CD4-positive, alpha-beta memory T cell (primary cell): ENCODE results near the gene ZNF165. TPM values are rescaled to one million over a fixed set of nuclear protein-coding genes. Genes with fewer than 3 reads are reported as not detected.

ENCODE experiments used
- CTCF ChIA-PET: fragments of 350-600 bp; sonication (Branson Sonifier 250); formaldehyde crosslinking; loops from one replicate; lab custom pipeline; 2021; ENCODE audit warnings: inconsistent platforms; ENCODE audit not compliant: partially characterized antibody; lab: Charles Lee
- POLR2A ChIA-PET: fragments of 350-600 bp; sonication (Branson Sonifier 250); formaldehyde crosslinking; loops from one replicate; lab custom pipeline; 2021; ENCODE audit not compliant: partially characterized antibody; lab: Charles Lee
- DNase-seq, 5 donors: peaks; one replicate each; pipeline versions ENCODE4 v3.0.0 to v3.0.0-alpha.2; 2020 to 2022; ENCODE audit warnings: mixed read lengths in 1 of 5
- H3K27ac ChIP-seq: one replicate; pipeline ENCODE4 v1.7.0; 2013; ENCODE audit warnings: low read depth, low read length
- H3K27me3 ChIP-seq: 2 replicates; pipeline ENCODE4 v1.7.0; 2013; ENCODE audit warnings: mild to moderate bottlenecking, low read length, moderate library complexity; ENCODE audit not compliant: insufficient read depth
- H3K36me3 ChIP-seq: 2 replicates; pipeline ENCODE4 v1.7.0; 2013; ENCODE audit warnings: mild to moderate bottlenecking, low read length, moderate library complexity; ENCODE audit not compliant: insufficient read depth
- H3K4me1 ChIP-seq: 2 replicates; pipeline ENCODE4 v1.7.0; 2013; ENCODE audit warnings: mild to moderate bottlenecking, low read length, moderate library complexity; ENCODE audit not compliant: insufficient read depth
- H3K4me3 ChIP-seq, 2 donors: one replicate each; pipeline ENCODE4 v1.7.0; 2013; ENCODE audit warnings: low read length in 2 of 2, mild to moderate bottlenecking in 1 of 2
- H3K9me3 ChIP-seq, 2 donors: one replicate each; pipeline ENCODE4 v1.7.0; 2013; ENCODE audit warnings: low read length in 2 of 2, control low read depth in 1 of 2; ENCODE audit not compliant: control insufficient read depth in 1 of 2
- H3K27ac Mint-ChIP-seq, 7 donors: one replicate each; pipeline ENCODE4 v1.8.0; 2020 to 2021; ENCODE audit warnings: mixed read lengths in 7 of 7, mild to moderate bottlenecking in 6 of 7, inconsistent platforms in 3 of 7, moderate library complexity in 3 of 7
- H3K27me3 Mint-ChIP-seq, 2 donors: one replicate each; pipeline ENCODE4 v1.8.0; 2020 to 2021; ENCODE audit warnings: mixed read lengths in 2 of 2
- H3K36me3 Mint-ChIP-seq, 2 donors: one replicate each; pipeline ENCODE4 v1.8.0; 2020 to 2021; ENCODE audit warnings: mixed read lengths in 2 of 2, inconsistent platforms in 1 of 2, mild to moderate bottlenecking in 1 of 2
- H3K4me1 Mint-ChIP-seq, 4 donors: one replicate each; pipeline ENCODE4 v1.8.0; 2020 to 2021; ENCODE audit warnings: mixed read lengths in 4 of 4, mild to moderate bottlenecking in 1 of 4
- H3K4me3 Mint-ChIP-seq, 8 donors: one replicate each; pipeline ENCODE4 v1.8.0; 2020 to 2021; ENCODE audit warnings: mixed read lengths in 8 of 8, mild to moderate bottlenecking in 7 of 8, moderate library complexity in 6 of 8, inconsistent platforms in 3 of 8
- H3K9me3 Mint-ChIP-seq, 8 donors: one replicate each; pipeline ENCODE4 v1.8.0; 2020 to 2021; ENCODE audit warnings: mixed read lengths in 8 of 8, mild to moderate bottlenecking in 5 of 8, inconsistent platforms in 3 of 8, moderate library complexity in 1 of 8
- intact Hi-C: fragments of 100-400 bp; cut with micrococcal nuclease; formaldehyde crosslinking; loops from one replicate; pipeline ENCODE4 v1.15.1; 2023
- polyA plus RNA-seq, 2 donors: library from polyadenylated mRNA; unstranded; fragments of 300-500 nt; fragmentation: Illumina TruSeq; gene quantifications; one replicate each; pipeline ENCODE4 v1.2.3, GENCODE V29; 2021
- total RNA-seq, 2 experiments: library from RNA; stranded (reverse); gene quantifications; one replicate each; pipeline ENCODE4 v1.2.3, GENCODE V29; 2021

Gene ZNF165
- total and polyA plus RNA-seq, 4 experiments from 2014 or later = 0.75 to 1.4 (median 0.87) TPM

GRCh38 chr6:28124971-28125353 is 44.6 kb downstream of the ZNF165 start:
- intact Hi-C loops = loop anchor here (1.0 to 10.0 kb wide), 5 partner anchors 12 to 274 kb away; partner anchors contain the start of genes ZKSCAN8 and ZSCAN12
- Mint-ChIP-seq H3K4me1 (peaks cover 36 to 57% (median 50%) of the 10 kb centered on the region in 4 donors), H3K4me3 (peak overlapping the region; percentile 93 to 98 (median 95)), H3K9me3 (no peaks in the 10 kb centered on the region), H3K36me3 (peaks cover 28 to 56% of the 10 kb centered on the region in 2 donors), H3K27ac (peak overlapping the region; percentile 96 to 99 (median 98)), H3K27me3 (no peaks in the 10 kb centered on the region)
- peak overlapping the region; percentile 70 to 74 for H3K4me3 ChIP-seq
- H3K27me3 ChIP-seq = no peaks in the 10 kb centered on the region
- DNase-seq = peak in 4 of 5 donors; percentile 33 to 72 (median 62)
- H3K36me3 ChIP-seq = peaks cover 18% of the 10 kb centered on the region
- CTCF ChIA-PET = interaction anchor here (0.6 to 1.7 kb wide), 5 partner anchors 13 to 142 kb away, joined by 3 to 5 read pairs (median 5); partner anchors contain the start of genes ZKSCAN8 and ZSCAN26
- no peaks in the 10 kb centered on the region for H3K9me3 ChIP-seq
- H3K27ac ChIP-seq = peak overlapping the region; percentile 84
- peaks cover 24% of the 10 kb centered on the region for H3K4me1 ChIP-seq
- POLR2A ChIA-PET = interaction anchor here (1.0 to 7.5 kb wide), 8 partner anchors 8 to 286 kb away, joined by 3 to 132 read pairs (median 4); partner anchors contain the start of genes ZKSCAN4, ZKSCAN8 and ZSCAN26

- H3K9me3 Mint-ChIP-seq = no peaks in the 10 kb centered on the region
- peaks cover 36 to 57% (median 51%) of the 10 kb centered on the region in 4 donors for H3K4me1 Mint-ChIP-seq
- peak overlapping the region; percentile 96 to 99 (median 98) for H3K27ac Mint-ChIP-seq
- ChIA-PET CTCF (interaction anchor here (0.6 to 2.1 kb wide), 8 partner anchors 14 to 978 kb away, joined by 3 to 8 read pairs (median 5); partner anchors contain the start of genes ZKSCAN8 and ZSCAN26), POLR2A (interaction anchor here (1.1 to 7.5 kb wide), 7 partner anchors 8 to 142 kb away, joined by 3 to 132 read pairs (median 6); partner anchors contain the start of genes ZKSCAN4, ZKSCAN8 and ZSCAN26)
- no peaks in the 10 kb centered on the region for H3K27me3 Mint-ChIP-seq
- H3K4me3 Mint-ChIP-seq = peak overlapping the region in 7 of 8 donors; percentile 93 to 97 (median 95)
- H3K36me3 Mint-ChIP-seq = peaks cover 23 to 56% of the 10 kb centered on the region in 2 donors
- peaks cover 14% of the 10 kb centered on the region for H3K36me3 ChIP-seq
- no peak overlapping the region for H3K4me3 ChIP-seq
- no peak for DNase-seq
- intact Hi-C loops = loop anchor here (10.0 kb wide), 1 partner anchor 221 kb away; no protein-coding TSS in a partner anchor
- no peaks in the 10 kb centered on the region for H3K27me3 ChIP-seq
- H3K4me1 ChIP-seq = peaks cover 24% of the 10 kb centered on the region
- H3K9me3 ChIP-seq = no peaks in the 10 kb centered on the region
- H3K27ac ChIP-seq = peak overlapping the region; percentile 84
Measured at GRCh38 chr6:28125401-28125800, 45.0 kb downstream of the ZNF165 start.

GRCh38 chr6:28134015-28134414 is 53.6 kb downstream of the ZNF165 start:
- intact Hi-C loops = loop anchor here (1.0 kb wide), 1 partner anchor 222 kb away; no protein-coding TSS in a partner anchor
- H3K9me3 ChIP-seq = no peaks in the 10 kb centered on the region
- H3K27ac ChIP-seq = peak overlapping the region; percentile 18
- Mint-ChIP-seq H3K9me3 (no peaks in the 10 kb centered on the region), H3K27ac (peak overlapping the region; percentile 23 to 90 (median 51)), H3K4me1 (peaks cover 46 to 67% (median 60%) of the 10 kb centered on the region in 4 donors), H3K4me3 (peak overlapping the region in 2 of 8 donors; percentile 8 to 25), H3K36me3 (peaks cover 5 to 42% of the 10 kb centered on the region in 2 donors), H3K27me3 (no peaks in the 10 kb centered on the region)
- peaks cover 13% of the 10 kb centered on the region for H3K36me3 ChIP-seq
- H3K4me3 ChIP-seq = no peak overlapping the region
- peaks cover 28% of the 10 kb centered on the region for H3K4me1 ChIP-seq
- no peaks in the 10 kb centered on the region for H3K27me3 ChIP-seq
- POLR2A ChIA-PET = interaction anchor here (0.7 to 1.2 kb wide), 2 partner anchors 8 to 1878 kb away, joined by 3 to 4 read pairs; partner anchors contain the start of gene ZKSCAN8
- CTCF ChIA-PET = interaction anchor here (1.0 to 2.1 kb wide), 3 partner anchors 23 to 222 kb away, joined by 3 to 8 read pairs (median 4); no protein-coding TSS in a partner anchor
- peak in 3 of 5 donors; percentile 18 to 40 (median 26) for DNase-seq

- H3K27me3 Mint-ChIP-seq = no peaks in the 10 kb centered on the region
- Histone ChIP-seq H3K9me3 (no peaks in the 10 kb centered on the region), H3K27me3 (no peaks in the 10 kb centered on the region), H3K27ac (no peak overlapping the region), H3K36me3 (peaks cover 6% of the 10 kb centered on the region), H3K4me1 (peaks cover 33% of the 10 kb centered on the region), H3K4me3 (no peak overlapping the region)
- peaks cover 44 to 69% (median 56%) of the 10 kb centered on the region in 4 donors for H3K4me1 Mint-ChIP-seq
- H3K36me3 Mint-ChIP-seq = peaks cover 0 to 35% of the 10 kb centered on the region in 2 donors
- H3K9me3 Mint-ChIP-seq = no peaks in the 10 kb centered on the region
- DNase-seq = no peak
- intact Hi-C loops = loop anchor here (1.0 kb wide), 1 partner anchor 222 kb away; no protein-coding TSS in a partner anchor
- H3K4me3 Mint-ChIP-seq = no peak overlapping the region
- ChIA-PET POLR2A (no interaction called here), CTCF (interaction anchor here (1.0 kb wide), 1 partner anchor 221 kb away, joined by 4 read pairs; no protein-coding TSS in a partner anchor)
- peak overlapping the region in 5 of 7 donors; percentile 14 to 79 (median 49) for H3K27ac Mint-ChIP-seq
Measured at GRCh38 chr6:28134716-28135115, 54.3 kb downstream of the ZNF165 start.

GRCh38 chr6:28135393-28135792 is 55.0 kb downstream of the ZNF165 start:
- ChIA-PET CTCF (interaction anchor here (1.7 to 1.8 kb wide), 2 partner anchors 8 to 31 kb away, joined by 4 to 10 read pairs; no protein-coding TSS in a partner anchor), POLR2A (interaction anchor here (3.9 to 8.6 kb wide), 3 partner anchors 10 to 132 kb away, joined by 40 to 132 read pairs (median 53); partner anchors contain the start of genes ZSCAN16 and ZSCAN26)
- Histone ChIP-seq H3K36me3 (peaks cover 5% of the 10 kb centered on the region), H3K4me1 (peaks cover 39% of the 10 kb centered on the region), H3K27ac (peak overlapping the region; percentile 98), H3K9me3 (no peaks in the 10 kb centered on the region), H3K27me3 (no peaks in the 10 kb centered on the region), H3K4me3 (no peak overlapping the region)
- Mint-ChIP-seq H3K36me3 (peaks cover 0 to 29% of the 10 kb centered on the region in 2 donors), H3K27me3 (no peaks in the 10 kb centered on the region), H3K27ac (peak overlapping the region; percentile 95 to 100 (median 98)), H3K9me3 (no peaks in the 10 kb centered on the region), H3K4me1 (peaks cover 48 to 74% (median 59%) of the 10 kb centered on the region in 4 donors), H3K4me3 (peak overlapping the region; percentile 92 to 99 (median 94))
- intact Hi-C loops = no loop called here
- DNase-seq = no peak

GRCh38 chr6:28136585-28137504 is 56.5 kb downstream of the ZNF165 start:
- intact Hi-C loops = loop anchor here (1.0 kb wide), 4 partner anchors 13 to 115 kb away; partner anchors contain the start of genes ZKSCAN4, ZNF165 and ZSCAN16
- Histone ChIP-seq H3K9me3 (no peaks in the 10 kb centered on the region), H3K36me3 (no peaks in the 10 kb centered on the region), H3K27me3 (no peaks in the 10 kb centered on the region), H3K27ac (peak overlapping the region; percentile 98), H3K4me3 (peak overlapping the region; percentile 64 to 96), H3K4me1 (peaks cover 51% of the 10 kb centered on the region)
- POLR2A ChIA-PET = interaction anchor here (0.8 to 8.6 kb wide), 15 partner anchors 11 to 382 kb away, joined by 3 to 132 read pairs (median 5); partner anchors contain the start of genes ZKSCAN3, ZKSCAN4, ZSCAN16 and ZSCAN26
- H3K9me3 Mint-ChIP-seq = no peaks in the 10 kb centered on the region
- peak; percentile 54 to 76 (median 62) for DNase-seq
- CTCF ChIA-PET = interaction anchor here (0.6 to 3.0 kb wide), 5 partner anchors 9 to 679 kb away, joined by 3 to 19 read pairs (median 4); partner anchors contain the start of gene ZSCAN16
- no peaks in the 10 kb centered on the region for H3K27me3 Mint-ChIP-seq
- H3K4me1 Mint-ChIP-seq = peaks cover 52 to 88% (median 68%) of the 10 kb centered on the region in 4 donors
- peak overlapping the region; percentile 92 to 99 (median 94) for H3K4me3 Mint-ChIP-seq
- peak overlapping the region; percentile 95 to 100 (median 98) for H3K27ac Mint-ChIP-seq
- peaks cover 0 to 31% of the 10 kb centered on the region in 2 donors for H3K36me3 Mint-ChIP-seq
